LHCN-M2 (cell line): Measurements from ENCODE around the gene TMEM132D. TPM values are rescaled to one million over a fixed set of nuclear protein-coding genes. Genes with fewer than 3 reads are reported as not detected.

Experiments
- DNase-seq: peaks from one replicate; pipeline ENCODE4 v3.0.0-alpha.2; 2012; ENCODE audit warnings: low read depth
- total RNA-seq: library from RNA; depleted of rRNA; stranded (reverse); fragments of >200 nt; gene quantifications from 2 replicates; pipeline ENCODE4 v1.2.3, GENCODE V29; 2014

Gene TMEM132D
- total RNA-seq, 1 experiment from 2014 or later = not detected

DNA sequence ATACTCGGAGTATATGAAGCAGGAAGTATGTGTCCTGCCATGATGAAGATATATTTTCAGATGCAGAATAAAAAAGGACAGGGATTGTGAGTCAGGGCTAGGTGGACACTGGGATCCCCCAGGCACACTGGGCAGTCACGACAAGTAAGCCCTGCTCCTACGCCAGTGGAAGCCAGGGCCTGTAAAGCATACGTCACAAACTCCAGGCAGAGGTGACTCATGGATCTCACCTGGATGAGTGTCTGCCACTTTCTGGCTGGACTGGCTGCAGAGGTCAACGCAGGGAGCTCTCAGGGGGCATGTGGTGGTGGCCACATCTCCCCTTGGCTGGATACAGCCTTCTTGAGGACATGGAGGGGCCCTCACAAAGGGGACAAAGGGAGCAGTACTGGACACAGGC is 788.3 kb downstream of the TMEM132D start:
- DNase-seq = no peak

DNA sequence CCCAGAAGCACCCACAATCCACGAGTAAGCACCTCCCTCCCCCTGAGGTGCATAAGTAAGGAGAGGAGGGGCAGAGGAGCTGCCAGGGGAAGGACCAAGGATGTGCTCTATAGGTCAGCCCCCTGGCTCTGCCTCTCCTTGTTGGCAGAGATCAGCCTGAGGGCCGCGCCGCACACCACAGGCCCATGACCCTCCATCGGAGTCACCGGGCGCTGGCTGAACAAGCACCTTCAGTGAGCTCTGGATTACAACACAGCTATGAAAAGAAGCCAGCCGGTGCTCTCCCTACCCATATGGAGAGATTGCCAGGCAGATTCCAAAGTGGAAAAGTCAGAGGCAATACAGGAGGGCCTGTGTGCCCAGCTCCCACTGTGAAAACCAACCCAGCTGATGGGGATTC is 793.2 kb downstream of the TMEM132D start:
- no peak for DNase-seq

DNA sequence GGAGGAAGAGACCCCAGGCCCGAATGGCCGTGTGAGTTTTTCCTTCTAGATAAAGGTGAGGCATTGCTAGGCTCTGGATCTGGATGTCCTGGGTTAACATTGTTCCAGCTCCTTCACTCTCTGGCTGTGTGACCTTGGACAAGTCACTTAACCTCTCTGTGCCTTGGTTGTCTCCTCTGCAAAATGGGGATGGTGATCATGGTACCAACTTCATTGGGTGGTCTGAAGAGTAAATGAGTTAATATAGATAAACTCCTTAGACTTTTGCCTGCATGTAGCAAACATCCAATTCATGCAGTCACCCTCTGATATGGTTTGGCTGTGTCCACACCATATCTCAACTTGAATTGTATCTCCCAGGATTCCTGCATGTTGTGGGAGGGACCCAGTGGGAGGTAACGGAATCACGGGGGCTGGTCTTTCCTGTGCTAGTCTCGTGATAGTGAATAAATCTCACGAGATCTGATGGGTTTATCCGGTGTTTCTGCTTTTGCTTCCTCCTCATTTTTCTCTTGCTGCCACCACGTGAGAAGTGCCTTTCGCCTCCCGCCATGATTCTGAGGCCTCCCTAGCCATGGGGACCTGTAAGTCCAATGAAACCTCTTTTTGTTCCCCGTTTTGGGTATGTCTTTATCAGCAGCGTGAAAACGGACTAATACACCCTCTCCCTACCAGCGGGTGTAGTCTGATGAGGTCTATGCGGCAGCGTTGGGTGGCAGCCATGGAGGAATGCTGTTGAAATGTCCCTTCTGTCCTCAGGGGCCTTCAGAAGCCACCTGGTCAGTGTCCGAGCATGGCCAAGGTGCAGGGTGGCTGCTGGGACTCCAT is 794.4 kb downstream of the TMEM132D start:
- DNase-seq = no peak

DNA sequence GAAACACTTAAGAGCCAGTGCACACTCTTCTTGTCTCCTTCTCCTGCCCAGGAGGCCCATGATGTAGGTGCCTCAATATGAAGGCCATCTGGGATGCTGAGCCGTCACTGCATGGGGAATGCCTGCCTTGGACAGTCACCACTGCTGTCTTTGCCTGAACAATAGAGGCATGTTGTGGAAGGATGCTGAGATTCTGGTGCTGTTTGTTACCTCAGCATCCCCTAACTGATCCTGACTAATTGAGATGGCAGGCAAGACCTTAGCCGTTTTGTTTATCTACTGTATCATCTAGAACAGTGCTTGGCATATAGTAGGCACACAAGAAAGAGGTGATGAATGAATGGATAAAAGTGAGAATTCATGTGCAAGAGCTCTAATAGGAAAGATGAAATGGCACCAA is 797.1 kb downstream of the TMEM132D start:
- no peak for DNase-seq

DNA sequence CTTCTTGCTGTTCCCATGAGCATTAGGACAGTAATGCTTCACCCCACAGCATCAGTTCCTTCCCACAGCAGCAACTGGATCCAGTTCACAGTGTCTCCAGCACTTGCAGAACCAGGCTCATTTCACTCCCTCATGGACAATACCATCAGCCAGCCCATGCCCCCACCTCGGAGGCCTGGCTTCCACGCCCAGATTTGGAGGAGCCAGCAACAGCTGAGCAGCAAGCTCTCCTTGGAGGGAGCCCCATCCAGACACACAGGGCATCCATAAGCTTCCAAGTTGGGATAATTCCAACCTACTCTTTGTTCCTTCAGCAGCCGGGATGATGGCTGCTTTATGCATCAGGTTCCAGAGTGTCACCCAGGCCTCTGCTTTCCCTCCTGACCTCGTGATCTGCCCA is 800.6 kb downstream of the TMEM132D start:
- DNase-seq = no peak

DNA sequence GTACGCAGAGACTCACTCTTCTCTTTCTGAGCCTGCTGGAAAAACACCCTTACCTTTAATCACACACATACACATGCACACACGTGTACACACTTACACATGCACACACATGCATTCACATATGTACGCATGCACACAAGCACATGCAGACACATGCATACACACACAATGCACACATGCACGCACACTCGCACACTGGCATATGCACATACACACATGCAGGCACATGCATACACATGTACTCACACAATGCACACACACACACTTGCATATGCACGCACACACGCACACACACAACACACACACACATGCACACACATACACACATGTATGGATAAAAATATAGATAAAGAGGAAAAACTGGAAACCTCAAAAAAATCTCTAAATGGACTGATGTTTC is 801.6 kb downstream of the TMEM132D start:
- DNase-seq = no peak

DNA sequence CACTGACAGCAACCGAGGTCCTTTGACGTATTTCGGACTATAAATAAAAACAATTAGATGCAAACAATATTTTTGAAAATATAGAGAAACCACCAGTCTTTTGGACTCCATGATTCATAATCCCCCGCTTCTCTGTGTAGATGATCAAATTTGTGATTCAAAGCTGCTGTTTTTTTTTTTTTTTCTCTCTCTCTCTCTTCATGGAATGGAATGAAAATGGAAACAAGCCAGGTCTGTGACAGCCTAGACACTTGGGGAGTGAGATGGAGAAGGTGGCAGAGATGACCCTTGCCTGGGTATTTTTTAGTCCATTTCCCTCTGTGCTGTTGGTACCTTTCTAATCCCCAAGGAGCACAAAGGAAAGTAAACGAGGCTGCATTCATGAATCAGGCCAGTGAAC is 802.0 kb downstream of the TMEM132D start:
- DNase-seq = no peak

DNA sequence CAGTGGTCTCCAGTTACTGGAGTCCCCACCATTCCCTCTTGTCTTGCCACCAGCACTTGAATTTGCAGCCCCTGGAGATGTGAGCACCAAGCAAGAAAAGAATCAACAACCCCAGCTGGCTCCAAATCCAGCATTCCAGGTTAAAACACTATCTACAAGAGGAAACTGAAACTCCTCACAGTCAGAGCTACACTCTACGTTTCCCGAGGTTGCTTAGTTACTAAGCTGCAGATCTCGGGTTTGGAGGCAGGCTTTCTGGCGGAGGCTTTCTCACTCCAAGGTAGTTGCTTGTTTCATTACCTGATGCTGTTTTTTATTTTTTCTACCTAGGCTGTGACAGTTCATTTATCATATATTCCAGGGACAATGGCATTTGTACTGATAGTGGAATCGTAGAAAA is 802.4 kb downstream of the TMEM132D start:
- no peak for DNase-seq

DNA sequence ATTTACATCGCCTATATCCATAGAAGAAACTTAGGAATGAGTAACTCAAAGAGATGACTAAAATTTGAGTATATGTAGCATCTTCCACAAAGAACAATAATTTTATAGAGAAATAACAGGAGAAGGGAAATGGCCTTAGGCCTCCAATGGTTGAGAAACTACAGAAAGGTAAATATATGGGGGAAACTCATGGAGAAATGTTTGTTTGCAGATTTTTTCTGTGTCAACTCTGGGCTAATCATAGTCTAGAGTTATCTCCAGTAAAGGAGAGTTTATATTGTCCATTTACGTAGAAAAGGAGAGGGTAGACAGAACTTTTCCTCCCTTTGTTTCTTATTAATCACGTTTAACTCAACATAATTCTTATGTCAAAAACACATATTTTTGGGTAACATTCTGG is 806.4 kb downstream of the TMEM132D start:
- DNase-seq = no peak

DNA sequence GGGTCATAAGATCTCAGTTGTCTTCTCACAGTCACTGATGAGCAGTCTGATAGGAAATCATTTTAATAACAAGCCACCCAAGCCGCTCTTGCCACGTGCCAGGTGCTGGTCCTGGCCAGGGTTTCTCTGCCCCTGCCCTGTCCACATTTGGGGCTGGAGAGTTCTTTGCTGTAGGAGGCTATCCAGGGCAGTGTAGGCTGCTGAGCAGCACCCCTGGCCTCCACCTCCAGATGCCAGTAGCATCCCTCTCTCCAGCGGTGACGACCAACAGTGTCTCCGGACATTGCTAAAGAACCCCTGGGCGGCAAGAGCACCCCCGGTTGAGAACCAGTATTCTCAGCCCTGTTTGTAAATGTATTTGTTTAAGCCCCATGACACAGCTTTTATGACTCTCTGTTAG is 806.9 kb downstream of the TMEM132D start:
- DNase-seq = no peak

DNA sequence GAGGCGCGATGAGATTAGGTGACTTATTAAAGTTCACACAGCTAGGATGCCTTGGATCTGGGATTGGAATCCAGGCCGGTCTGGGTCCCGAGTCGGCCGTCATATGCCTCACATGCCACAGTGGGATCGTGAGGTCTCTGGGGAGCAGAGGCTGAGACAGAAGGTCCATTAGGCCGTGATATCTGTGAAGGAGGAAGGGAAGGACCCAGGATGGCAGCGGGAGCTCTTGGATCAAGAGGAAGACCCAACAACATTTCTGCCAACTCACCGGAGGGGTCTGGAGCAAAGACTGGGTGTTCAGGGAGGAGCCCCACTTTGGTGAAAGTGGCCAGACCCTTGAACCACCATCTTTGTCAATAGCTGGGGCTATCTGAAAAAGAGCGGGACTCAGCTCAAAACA is 807.6 kb downstream of the TMEM132D start:
- DNase-seq = no peak

DNA sequence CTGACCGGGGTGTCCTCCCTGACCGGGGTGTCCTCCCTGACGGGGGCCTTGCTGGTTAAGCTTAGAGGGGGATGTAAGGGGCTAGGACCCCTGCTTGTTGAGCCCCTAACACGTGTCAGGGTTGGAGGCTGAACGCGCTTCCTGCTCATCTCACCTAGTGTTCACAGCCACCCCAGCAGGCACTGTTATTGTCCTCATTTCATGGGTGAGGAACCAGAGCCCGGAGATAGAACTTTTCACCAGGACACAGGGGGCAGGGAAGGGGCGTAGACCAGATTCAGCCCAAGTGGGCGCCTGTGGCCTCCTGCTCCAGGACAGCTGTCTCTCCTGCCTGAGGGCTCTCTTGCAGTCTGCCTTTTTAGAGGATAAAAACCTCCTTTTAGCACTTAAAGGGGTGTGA is 814.2 kb downstream of the TMEM132D start:
- DNase-seq = no peak

DNA sequence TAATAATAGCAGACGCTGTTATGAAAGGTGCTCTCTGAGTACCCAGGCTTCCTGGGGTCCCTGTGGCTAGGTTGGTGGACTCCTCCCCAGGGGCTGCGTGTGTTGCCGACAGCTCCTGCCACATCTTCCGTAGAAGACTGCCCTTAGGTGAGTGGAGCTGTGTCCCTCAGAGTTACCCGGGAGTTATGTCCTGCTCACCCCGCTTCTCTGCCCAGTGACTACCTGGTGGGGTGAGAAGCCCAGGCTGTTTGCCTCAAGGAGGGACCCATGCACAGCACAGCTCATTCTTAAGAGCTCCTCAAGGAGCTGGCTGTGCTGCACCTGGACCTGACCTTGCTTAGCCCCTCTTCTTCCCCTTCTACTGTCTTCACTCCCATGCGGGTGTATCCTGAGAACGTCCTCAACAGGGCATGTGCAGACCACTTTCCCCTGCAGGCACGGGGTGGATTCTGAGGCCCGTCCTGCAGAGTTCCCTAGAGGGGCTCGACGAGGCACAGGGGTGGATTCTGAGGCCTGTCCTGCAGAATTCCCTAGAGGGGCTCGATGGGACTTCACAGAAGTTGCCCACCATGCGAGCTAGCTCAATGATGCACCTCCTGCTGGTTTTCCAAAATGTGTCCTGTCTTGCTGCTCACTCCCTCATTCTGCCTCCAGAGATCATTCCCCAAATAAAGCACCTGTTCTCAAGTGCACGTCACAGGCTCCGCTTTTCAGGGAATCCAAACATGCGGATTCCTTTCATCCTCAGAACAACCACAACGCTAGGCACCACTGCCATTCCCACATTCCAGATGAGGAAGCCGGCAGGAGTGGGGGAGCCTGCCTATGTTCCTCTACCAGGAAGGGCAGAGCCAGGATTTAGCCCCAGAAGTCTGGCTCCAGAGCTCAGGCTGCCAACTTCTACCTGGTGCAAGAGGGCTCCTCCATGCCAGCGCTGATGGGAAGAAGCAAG is 818.7 kb downstream of the TMEM132D start:
- DNase-seq = no peak

DNA sequence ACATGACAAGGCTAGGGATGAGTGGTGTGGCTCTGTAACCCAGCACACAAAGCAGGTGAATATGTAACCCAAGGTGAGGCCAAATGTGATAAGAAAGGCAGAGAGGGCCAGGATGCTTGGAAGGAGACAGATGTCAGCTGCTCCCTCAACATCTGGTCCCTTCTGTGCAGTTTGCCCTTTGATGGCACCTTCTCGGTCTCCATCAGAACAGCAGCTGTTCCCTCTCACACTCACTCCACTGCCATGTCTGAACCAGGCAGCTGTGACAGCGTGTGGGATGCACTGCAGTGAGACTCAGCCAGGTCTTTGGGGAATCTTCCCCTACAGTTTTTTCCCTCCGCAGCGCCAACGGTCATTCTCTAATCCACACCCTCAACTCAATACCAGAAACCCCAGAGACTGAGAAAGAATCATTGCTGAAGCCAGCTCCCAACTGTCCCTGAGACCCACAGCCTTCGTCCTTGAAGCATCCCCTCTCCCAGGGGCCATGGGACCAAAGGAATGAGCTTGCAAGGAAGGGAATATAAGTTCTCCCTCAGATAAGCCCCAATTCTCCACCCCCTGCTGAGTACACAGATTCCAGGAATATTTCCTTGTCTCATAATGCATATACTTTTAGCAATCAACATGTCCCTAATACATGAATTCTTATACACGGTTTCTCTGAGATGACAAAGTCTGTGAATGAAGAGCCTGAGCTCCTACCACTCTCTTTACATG is 820.5 kb downstream of the TMEM132D start:
- no peak for DNase-seq

DNA sequence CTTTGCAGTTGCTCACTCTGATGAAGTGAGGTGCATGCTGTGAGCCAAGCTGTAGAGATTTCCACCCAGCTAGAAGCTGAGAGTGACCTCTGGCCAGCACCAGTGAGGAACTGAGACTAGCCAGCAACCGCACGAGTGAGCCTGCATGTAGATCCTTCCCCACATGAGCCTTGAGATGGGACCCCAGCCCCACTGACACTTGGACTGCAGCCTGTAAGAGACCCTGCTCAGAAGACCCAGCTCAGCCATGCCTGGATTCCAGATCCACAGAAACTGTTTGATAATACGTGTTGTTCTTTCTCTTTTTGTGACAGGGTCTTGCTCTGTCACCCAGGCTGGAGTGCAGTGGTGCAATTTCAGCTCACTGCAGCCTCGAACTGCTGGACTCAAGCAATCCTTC is 821.4 kb downstream of the TMEM132D start:
- DNase-seq = no peak

DNA sequence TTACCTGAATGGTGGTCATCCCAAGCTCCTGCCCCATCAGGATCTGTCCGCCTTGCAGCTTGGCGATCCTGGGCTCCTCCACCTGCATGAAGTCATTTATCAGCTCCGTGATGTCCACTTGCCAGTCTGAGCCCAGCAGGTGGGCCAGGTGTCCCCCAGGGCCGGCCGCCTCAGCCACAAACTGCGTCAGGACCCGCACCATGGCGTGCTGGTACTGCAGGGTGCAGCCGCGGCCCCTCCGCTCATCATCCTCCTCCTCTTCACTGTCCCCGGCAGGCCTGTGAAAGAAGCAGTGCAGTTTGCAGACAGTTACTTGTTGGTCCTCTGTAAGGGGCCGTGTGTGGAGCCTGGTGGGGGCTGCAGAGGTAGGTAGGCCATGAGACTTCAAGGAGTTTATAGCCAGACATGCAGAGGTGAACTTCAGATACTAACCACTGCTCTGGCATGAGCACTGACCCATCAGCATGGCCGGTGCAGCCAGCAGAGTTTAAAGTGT is 822.0 kb downstream of the TMEM132D start:
- no peak for DNase-seq

DNA sequence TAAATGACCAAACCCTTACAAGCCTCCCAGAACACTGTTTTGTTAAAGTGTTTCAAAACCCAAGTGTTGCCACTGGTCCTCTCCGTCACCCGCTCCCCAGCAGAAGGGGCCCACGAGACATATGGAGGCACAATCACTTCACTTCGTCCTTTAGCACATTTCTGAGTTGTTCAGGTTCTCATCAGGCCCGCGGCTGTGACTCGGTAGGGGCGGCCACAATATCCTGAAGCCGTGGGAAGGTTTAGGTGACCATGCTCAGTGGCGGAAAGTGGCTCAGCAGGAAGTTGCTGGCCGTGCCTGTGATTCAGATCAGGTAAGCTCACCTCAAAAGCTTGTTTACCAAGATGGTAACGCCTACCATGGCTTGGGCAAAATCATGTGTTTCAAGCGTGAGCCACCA is 823.0 kb downstream of the TMEM132D start:
- DNase-seq = no peak

DNA sequence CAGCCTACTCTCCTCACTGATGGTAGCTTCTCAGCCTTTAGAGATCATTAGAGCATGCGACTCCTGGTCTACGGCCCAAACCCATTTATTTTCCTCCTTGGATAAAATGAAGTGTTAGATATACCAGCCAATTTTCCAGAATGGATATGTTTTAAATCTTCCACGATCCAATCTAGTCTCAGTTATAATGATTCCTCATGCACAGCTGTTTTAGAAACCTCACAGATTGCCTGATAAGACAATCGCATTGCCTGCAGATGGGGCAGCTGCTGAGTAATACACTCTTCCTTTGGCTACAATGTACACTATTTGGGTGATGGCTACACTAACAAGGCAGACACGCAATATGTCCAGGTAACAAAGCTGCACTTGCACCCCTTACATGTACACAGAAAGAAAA is 823.4 kb downstream of the TMEM132D start:
- DNase-seq = no peak

DNA sequence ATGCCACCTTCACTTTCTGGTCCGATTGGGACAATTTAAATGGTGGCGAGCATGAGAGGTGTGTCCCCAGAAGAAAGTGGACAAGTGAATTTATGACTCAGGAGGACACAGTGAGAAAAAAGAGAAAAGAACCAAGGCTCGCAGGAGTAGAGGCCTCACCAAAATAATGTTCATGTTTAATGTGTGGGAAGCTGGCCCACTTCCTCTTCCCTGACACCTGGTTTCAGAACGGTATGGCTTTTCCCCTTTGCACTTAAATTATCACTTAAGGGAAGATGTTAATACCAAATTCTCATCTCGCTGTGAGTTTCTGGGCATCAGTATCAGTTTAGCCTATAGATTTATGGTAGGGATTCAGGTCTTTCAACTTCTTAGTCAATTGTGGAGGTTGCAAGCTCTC is 824.1 kb downstream of the TMEM132D start:
- DNase-seq = no peak

DNA sequence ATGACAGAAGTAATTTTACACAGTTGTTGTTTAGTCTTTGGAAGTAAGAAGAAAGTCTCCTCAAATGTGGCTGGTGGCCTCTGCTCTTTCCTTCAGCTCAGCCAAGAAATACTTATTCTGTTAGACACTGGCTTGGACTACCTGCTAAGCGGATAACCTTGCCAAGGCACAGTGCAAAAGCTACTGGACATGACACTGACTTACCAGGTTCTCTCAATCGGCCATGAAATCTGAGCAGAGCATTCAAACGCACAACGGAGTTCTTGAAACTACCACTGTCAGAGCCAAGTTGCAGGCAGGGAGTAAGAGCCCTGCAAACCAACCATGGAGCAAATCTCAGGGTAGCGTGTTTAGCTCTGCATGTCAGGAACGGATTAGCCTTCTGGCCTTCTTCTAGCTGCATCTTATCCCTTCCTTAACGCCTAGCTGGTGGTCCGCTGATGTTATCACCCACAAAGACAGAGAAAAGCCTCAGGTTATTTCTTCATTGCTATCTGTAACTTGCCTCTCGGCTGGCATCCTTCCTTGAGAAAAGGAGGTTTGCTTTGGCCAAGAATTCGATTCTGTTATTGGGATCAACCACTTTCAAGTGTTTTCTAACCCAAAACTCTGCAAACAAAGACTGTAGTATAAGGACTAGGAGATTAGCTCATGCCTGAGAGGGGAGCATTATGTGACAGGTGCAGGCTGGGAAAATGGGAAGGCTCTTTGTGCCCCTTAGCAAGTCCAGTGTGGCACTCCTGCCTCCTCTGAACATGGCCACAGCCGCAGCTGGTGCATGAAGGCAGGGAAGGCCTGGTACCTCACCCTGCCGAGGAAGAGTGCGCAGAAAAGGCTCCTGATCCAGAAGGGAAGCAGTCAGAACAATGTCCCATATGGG is 827.1 kb downstream of the TMEM132D start:
- DNase-seq = no peak
